Measurements from ENCODE around the gene CHCHD3. TPM values are rescaled to one million over a fixed set of nuclear protein-coding genes. Genes with fewer than 3 reads are reported as not detected.

Gene CHCHD3
- total and polyA plus RNA-seq, 2 of the 4 experiments (the other 2 are of a cell fraction): 56.9 to 141 TPM

DNA sequence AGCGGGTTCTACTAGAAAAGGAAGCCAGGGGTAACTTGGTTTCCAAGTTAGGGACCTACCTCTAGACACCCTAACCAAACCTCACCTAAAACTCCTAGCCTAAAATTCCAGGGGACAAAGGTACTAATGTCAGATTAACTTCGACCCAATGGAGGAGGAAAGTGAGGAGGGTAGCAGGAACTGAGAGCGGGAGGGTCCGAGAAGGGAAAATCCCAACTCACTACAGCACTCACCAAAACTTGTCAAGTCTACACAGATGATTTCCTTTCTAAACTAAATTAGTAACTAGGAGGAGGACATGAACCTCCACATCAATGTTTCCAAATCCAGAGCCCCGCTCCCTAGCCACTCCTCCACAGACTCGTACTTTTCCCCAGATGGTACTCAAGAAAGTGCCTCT, 22.6 kb downstream of the CHCHD3 start:
- H2BK20ac ChIP-seq (ENCODE audit: low read depth, low read length): no peak overlapping the region
- peaks cover 1% of the 10 kb centered on the region; the same call in 1 of the 2 replicates for H3K36me3 ChIP-seq (ENCODE audit: control insufficient read depth, insufficient read depth, low read length)
- no peak overlapping the region for H2AFZ ChIP-seq (replicated peaks; ENCODE audit: low read length, poor library complexity)
- intact Hi-C loops (cut with micrococcal nuclease): loop anchor here (10.0 kb wide), 1 partner anchor 376 kb away; no protein-coding TSS in a partner anchor
- ChIA-PET CTCF (no interaction called here), POLR2A (ENCODE audit: unreplicated experiment) (no interaction called here)
- H3K18ac ChIP-seq (ENCODE audit: low read depth, low read length): no peak overlapping the region
- no peak overlapping the region for H2AK5ac ChIP-seq (ENCODE audit: low read depth, low read length)
- no peak overlapping the region for H4K91ac ChIP-seq (ENCODE audit: insufficient read depth, low read depth, low read length)
- H3K14ac ChIP-seq (replicated peaks; ENCODE audit: low read depth, low read length): no peak overlapping the region
- no peak overlapping the region for H4K5ac ChIP-seq (ENCODE audit: low read depth, low read length)
- dilution Hi-C loops (cut with HindIII; ENCODE audit: low sequenced_read_pairs, unreplicated experiment): no loop called here
- DNase-seq: no peak
- H3K9me3 ChIP-seq (ENCODE audit: control insufficient read depth, insufficient read depth, low read length): no peaks in the 10 kb centered on the region
- WGBS, 2 experiments (ENCODE audit: extremely low coverage in 2 of 2, insufficient read length in 1 of 2): 100% methylated on average over 1 of the region's 6 CpGs; no CpG with 5 or more reads in 1 of the 2 experiments
- no peak overlapping the region for H3K4me3 ChIP-seq (ENCODE audit: insufficient read depth, low read depth, low read length)
- no peak overlapping the region for H2BK15ac ChIP-seq (ENCODE audit: low read depth, low read length)
- H3K4ac ChIP-seq (ENCODE audit: low read depth, low read length): no peak overlapping the region
- TF ChIP-seq RAD21 (IDR thresholded peaks at IDR 0.05; ENCODE audit: low read length) (no peak), FOS (IDR thresholded peaks at IDR 0.05; ENCODE audit: low read depth, low read length) (no peak)
- H2BK5ac ChIP-seq (ENCODE audit: low read depth, low read length, poor library complexity, severe bottlenecking): no peak overlapping the region
- no peak for ATAC-seq (ENCODE audit: low read depth)
- H3K27me3 ChIP-seq (ENCODE audit: control insufficient read depth, insufficient read depth, low read length): no peaks in the 10 kb centered on the region
- in situ Hi-C loops (cut with MboI; ENCODE audit: low sequenced_read_pairs): no loop called here
- no peak overlapping the region for H4K8ac ChIP-seq (ENCODE audit: low read depth in 2 of 2, low read length in 2 of 2)
- no peak overlapping the region for H2AK9ac ChIP-seq (replicated peaks; ENCODE audit: low read depth, low read length, poor library complexity)
- H3K79me1 ChIP-seq (ENCODE audit: low read depth in 1 of 2, low read length in 2 of 2): peaks cover 37 to 68% of the 10 kb centered on the region in 2 experiments
- 0 out of 2 replicates have a peak, but pooled peaks cover 4% of the 10 kb centered on the region for H4K20me1 ChIP-seq (ENCODE audit: insufficient read depth, low read length)
- peaks cover 15% of the 10 kb centered on the region; the same call in 1 of the 2 replicates for H3K9me1 ChIP-seq (ENCODE audit: insufficient read depth, low read length)
- H3K56ac ChIP-seq (ENCODE audit: extremely low read depth, insufficient read depth, low read length): no peak overlapping the region
- no peak overlapping the region for H3K27ac ChIP-seq (ENCODE audit: insufficient read depth, low read length)
- no peak overlapping the region for H3K23ac ChIP-seq (ENCODE audit: low read depth, low read length)
- H2BK120ac ChIP-seq (ENCODE audit: low read depth, low read length): no peak overlapping the region
- H3K4me1 ChIP-seq (ENCODE audit: control insufficient read depth, insufficient read depth, low read length): peaks cover 5% of the 10 kb centered on the region
- no TSS peak for BruUV-seq (replicated peaks)
- H3K4me2 ChIP-seq (ENCODE audit: low read depth, low read length): no peak overlapping the region
- no peak overlapping the region for H3K9ac ChIP-seq (ENCODE audit: low read depth, low read length)
